Measurements from ENCODE around the gene MAGEA8. TPM values are rescaled to one million over a fixed set of nuclear protein-coding genes. Genes with fewer than 3 reads are reported as not detected.

The MAGEA8 gene
- total and polyA plus RNA-seq, 2 donors (not counting 3 experiments of a cell fraction or from before 2014, with no cell fraction given), result not detected

- Histone ChIP-seq H3K9me1 (replicated peaks; ENCODE audit: control insufficient read depth, extremely low read depth, insufficient read depth, low read length) (no peaks in the 10 kb centered on the region), H3K4me2 (ENCODE audit: insufficient read depth, low read length) (no peak overlapping the region), H3K27ac (ENCODE audit: insufficient read depth, low read depth, low read length) (no peak overlapping the region), H4K20me1 (replicated peaks; ENCODE audit: control insufficient read depth, extremely low read depth, insufficient read depth, low read length) (no peaks in the 10 kb centered on the region), H3K36me3 (ENCODE audit: control insufficient read depth in 2 of 2, extremely low read depth in 1 of 2, insufficient read depth in 2 of 2, low read length in 2 of 2) (no peaks in the 10 kb centered on the region), H2AFZ (ENCODE audit: low read depth, low read length) (no peak overlapping the region), H3K4me1 (ENCODE audit: control insufficient read depth, extremely low read depth, insufficient read depth, low read length) (no peaks in the 10 kb centered on the region), H3K9me3 (replicated peaks; ENCODE audit: control insufficient read depth, insufficient read depth, low read length) (no peaks in the 10 kb centered on the region), H3K4me3 (replicated peaks in 1 of 3; ENCODE audit: insufficient read depth in 1 of 3, low read depth in 1 of 3, low read length in 3 of 3) (no peak overlapping the region), H3K79me2 (ENCODE audit: control insufficient read depth, insufficient read depth, low read length) (no peaks in the 10 kb centered on the region), H3K9ac (replicated peaks; ENCODE audit: extremely low read depth, insufficient read depth, low read length) (no peak overlapping the region), H3K27me3 (ENCODE audit: control insufficient read depth in 2 of 2, insufficient read depth in 2 of 2, low read length in 2 of 2) (peaks cover 0 to 1% of the 10 kb centered on the region in 2 experiments)
- FAIRE-seq, result no peak
- TF ChIP-seq POLR2A (IDR thresholded peaks at IDR 0.05; ENCODE audit: low read depth, low read length) (no peak), FOS (IDR thresholded peaks at IDR 0.05; ENCODE audit: borderline replicate concordance, insufficient read depth, low read length) (no peak), JUN (IDR thresholded peaks at IDR 0.05; ENCODE audit: borderline replicate concordance, insufficient read depth, insufficient read length, low read depth) (no peak), GATA2 (IDR thresholded peaks at IDR 0.05; ENCODE audit: insufficient read depth, insufficient read length, low read depth, low read length) (no peak), CTCF (IDR thresholded peaks at IDR 0.05; ENCODE audit: extremely low read depth in 1 of 2, insufficient read depth in 1 of 2, low read depth in 1 of 2, low read length in 2 of 2) (no peak), MYC (IDR thresholded peaks at IDR 0.05; ENCODE audit: low read depth, low read length) (no peak)
- intact Hi-C loops (cut with micrococcal nuclease) (no loop called here), dilution Hi-C loops (cut with MboI; ENCODE audit: extremely low pct_ligation_motif_present, low sequenced_read_pairs) (no loop called here)
- DNase-seq (ENCODE audit: low read depth, low spot score), result no peak
- CTCF ChIA-PET, result no interaction called here
- BruUV-seq (replicated peaks), result no TSS peak
- POLR2A ChIA-PET, result no interaction called here
Observed at GRCh38 chrX:149898554-149898953, 17.6 kb downstream of the MAGEA8 start.

All from endothelial cell of umbilical vein (primary cell).